T-helper 2 cell treated with Interferon-gamma antibody and Interleukin-4, amounts not matched to agents 100 ng/mL and 5 ng/mL, for 36 hours (primary cell): ENCODE measurements around the gene TNFSF4. TPM values are rescaled to one million over a fixed set of nuclear protein-coding genes. Genes with fewer than 3 reads are reported as not detected.
"Not testable (repeated sequence)": the region's sequence is repeated elsewhere in the genome, so short reads cannot be mapped to it uniquely, and the experiment has no call there.

ENCODE experiments used
- intact Hi-C: fragments of 100-400 bp; cut with micrococcal nuclease; formaldehyde crosslinking; loops from one replicate; pipeline ENCODE4 v1.15.1; 2023
- total RNA-seq: library from RNA; stranded (reverse); gene quantifications from 2 replicates; pipeline ENCODE4 v1.2.3, GENCODE V29; 2022

TNFSF4 gene
- total RNA-seq, 1 donor from 2014 or later: 1.5 TPM

DNA sequence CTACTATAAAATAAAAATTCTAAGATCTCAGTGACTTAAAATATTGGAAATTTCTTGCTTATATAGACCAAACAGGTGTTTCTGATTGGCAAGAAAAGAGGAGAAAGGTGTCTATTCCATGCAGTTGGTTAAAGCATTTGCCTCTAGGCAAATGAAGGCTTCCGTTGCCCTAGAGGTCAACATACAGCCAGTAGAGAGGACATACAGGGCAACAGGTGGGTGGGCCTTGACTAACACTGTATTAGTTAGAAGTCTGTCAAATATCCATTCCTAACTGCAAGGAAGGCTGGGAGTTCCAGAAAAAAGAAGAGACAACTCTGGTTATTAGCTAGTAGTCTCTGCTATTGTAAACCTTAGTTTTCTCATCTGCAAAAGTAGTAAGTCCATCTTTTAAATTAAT lies 43.0 kb downstream of the TNFSF4 start:
- intact Hi-C loops: no loop called here

DNA sequence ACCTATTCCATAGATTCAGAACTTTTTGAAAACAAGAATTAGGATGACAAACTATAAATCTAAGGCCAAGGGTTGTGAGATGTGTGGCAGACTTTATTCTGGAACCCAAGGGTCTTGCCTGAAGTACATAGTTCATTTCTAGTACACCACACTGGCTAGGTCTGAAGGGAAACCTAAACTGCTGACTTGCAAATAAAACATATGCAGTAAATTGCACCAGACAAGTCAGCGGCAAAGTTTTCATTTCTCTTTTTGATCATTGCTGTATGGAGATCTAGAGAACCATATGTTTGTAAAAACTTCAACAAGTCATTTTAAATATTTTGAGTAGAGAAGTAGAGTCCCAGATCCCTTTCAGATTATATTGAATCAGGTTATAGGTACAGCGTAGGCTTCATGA lies 43.9 kb downstream of the TNFSF4 start:
- intact Hi-C loops: no loop called here

GRCh38 chr1:173162601-173163000 lies 44.5 kb downstream of the TNFSF4 start:
- intact Hi-C loops: no loop called here

GRCh38 chr1:173161510-173162221 lies 45.5 kb downstream of the TNFSF4 start:
- intact Hi-C loops: no loop called here

DNA sequence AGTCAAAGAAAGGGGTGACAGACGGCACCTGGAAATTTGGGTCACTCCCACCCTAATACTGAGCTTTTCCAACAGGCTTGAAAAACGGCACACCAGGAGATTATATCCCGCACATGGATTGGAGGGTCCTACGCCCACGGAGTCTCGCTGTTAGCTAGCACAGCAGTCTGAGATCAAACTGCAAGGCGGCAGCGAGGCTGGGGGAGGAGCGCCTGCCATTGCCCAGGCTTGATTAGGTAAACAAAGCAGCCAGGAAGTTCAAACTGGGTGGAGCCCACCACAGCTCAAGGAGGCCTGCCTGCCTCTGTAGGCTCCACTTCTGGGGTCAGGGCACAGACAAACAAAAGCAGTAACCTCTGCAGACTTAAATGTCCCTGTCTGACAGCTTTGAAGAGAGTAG lies 53.2 kb downstream of the TNFSF4 start:
- intact Hi-C loops: not testable (repeated sequence)

DNA sequence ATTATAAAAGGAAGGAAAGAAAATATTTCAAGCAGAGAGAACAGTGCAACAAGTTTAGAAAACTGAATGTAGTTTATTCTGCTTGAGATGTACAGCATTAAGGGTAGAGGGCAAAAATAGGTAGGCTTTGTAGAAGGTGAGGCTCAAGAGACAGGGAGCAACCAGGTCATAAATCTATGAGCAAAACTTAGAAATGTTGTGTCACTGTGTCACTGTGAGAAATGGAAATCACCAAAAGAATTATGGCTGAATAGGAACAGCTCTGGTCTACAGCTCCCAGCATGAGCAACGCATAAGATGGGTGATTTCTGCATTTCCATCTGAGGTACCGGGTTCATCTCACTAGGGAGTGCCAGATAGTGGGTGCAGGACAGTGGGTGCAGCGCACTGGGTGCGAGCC lies 53.6 kb downstream of the TNFSF4 start:
- intact Hi-C loops: no loop called here

DNA sequence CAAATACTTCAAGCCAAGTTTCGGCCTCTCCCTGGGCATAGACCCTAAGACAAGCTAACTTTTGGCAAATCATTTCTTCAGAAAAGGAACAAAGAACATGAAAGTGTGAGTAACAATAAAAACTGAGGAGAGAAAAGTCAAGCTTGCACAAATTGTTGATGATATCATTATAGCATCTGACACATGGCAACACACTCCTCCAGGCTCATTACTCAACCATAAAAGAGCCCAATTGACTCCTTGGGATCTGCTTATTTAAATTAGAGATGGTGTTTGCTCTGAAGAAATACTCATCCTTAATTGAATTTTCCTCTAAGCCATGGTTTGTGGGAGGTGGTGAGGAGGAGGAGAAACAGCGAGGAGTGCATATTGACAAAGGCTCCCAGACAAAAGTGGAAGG lies 54.5 kb downstream of the TNFSF4 start:
- intact Hi-C loops: no loop called here

DNA sequence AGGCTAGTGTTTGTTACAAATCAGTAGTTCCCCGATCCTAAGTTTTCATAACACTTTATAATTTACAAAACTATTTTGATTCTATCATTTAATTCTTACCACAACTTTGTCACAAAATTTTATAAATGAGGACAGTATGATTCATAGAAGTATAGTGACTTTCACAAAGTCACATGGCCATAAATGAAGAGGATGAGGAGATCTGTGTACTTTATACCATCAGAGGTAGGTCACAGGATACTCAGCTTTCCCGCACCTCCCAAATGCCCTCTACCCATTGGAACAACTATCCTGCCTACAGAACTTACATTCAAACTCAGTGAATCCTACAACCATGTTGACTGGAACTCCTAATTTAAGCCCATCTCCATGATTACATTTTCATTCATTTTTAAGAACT lies 56.3 kb downstream of the TNFSF4 start:
- intact Hi-C loops: no loop called here

DNA sequence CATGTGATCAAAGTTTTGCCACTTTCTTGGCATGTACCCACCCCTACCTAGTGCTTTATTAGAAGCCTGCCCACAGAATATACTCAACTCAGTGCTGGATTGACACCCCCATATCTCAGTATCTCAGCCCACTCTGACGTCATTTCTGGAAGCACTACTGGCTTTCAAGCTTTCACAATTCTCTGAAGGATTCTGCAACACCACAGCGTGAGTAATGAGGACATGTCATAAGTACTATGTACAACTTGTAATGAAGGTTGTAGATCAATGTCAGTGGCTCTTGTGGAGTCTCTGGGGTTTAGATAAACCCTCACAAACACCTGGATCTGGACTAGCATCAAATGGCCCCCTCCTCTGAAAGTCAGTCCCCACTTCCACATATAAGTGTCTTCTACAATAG lies 57.2 kb downstream of the TNFSF4 start:
- intact Hi-C loops: no loop called here

GRCh38 chr1:173148971-173149370 lies 58.2 kb downstream of the TNFSF4 start:
- intact Hi-C loops: no loop called here

GRCh38 chr1:173148545-173148944 lies 58.6 kb downstream of the TNFSF4 start:
- intact Hi-C loops: no loop called here

DNA sequence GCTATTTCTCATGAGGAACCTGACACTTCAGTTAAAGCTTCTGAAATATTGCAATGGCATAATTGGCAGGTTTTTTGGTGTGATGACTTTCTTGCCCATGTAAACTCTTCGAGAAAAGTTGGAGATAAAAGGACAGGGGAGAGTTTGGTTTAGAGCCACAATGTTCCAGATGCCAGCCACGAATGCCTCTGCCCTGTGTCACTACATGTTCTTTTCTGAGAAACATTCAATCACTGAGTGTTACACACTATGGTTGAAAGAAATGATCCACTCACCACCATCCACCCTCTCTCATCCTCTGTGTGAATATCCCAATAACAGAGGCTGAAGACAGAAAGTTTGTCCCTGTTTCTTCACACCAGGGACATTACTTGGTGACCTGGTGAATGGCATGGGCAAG lies 66.4 kb downstream of the TNFSF4 start:
- intact Hi-C loops: no loop called here

- intact Hi-C loops: no loop called here
Measured at GRCh38 chr1:173139706-173140105, 67.4 kb downstream of the TNFSF4 start.

DNA sequence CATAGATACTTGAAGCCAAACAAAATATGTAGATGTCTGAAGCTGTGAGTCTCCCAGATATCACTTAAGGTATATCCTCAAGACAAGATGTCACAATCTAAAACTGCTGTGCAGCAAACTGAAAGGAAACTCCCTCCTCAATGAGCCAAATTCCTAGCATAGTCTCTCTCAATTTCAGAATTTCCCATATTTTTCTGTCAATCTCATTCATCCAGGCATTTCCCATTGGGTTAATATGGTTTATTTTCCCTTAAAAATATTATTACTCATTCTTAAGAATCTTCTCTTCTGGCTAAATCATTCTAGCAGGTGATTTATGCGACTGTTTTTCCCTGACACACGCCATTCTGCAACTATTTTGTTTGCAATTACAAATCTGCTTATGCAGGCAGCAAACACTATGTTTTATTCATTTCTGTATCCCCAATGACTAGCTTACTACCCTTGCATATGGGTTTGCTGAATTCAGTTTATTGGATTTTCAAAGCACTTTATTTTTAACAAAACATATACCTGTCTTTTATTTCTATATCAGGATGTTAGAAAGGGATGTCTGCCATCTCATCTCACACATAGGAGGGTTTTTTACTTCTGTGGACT lies 69.9 kb downstream of the TNFSF4 start:
- intact Hi-C loops: no loop called here

GRCh38 chr1:173134800-173135199 lies 72.3 kb downstream of the TNFSF4 start:
- intact Hi-C loops: no loop called here

GRCh38 chr1:173134029-173134428 lies 73.1 kb downstream of the TNFSF4 start:
- intact Hi-C loops: no loop called here

Other genes with a start within 250 kb of the TNFSF4 start
- not detected in 2 replicates for gene TNFSF18, start 156.4 kb downstream of the TNFSF4 start, total RNA-seq